Liver (tissue), 9 donors: Measurements from ENCODE around the gene CMTM7. TPM values are rescaled to one million over a fixed set of nuclear protein-coding genes. Genes with fewer than 3 reads are reported as not detected.

Source experiments
- DNase-seq: peaks from one replicate; pipeline ENCODE4 v3.0.0-alpha.2; 2017; ENCODE audit warnings: low spot score
- H3K27ac ChIP-seq, 2 donors: one replicate each; pipeline ENCODE4 v1.7.0; 2013; ENCODE audit warnings: inconsistent platforms in 2 of 2, low read length in 2 of 2, control low read depth in 1 of 2, low read depth in 1 of 2, mild to moderate bottlenecking in 1 of 2
- H3K27me3 ChIP-seq, 4 donors: one replicate each; pipeline versions ENCODE4 v1.6.1 to v1.7.0; 2013; ENCODE audit warnings: low read length in 3 of 4, inconsistent platforms in 1 of 4, mild to moderate bottlenecking in 1 of 4, moderate library complexity in 1 of 4; ENCODE audit not compliant: control insufficient read depth in 4 of 4, insufficient read depth in 4 of 4
- H3K36me3 ChIP-seq, 4 donors: one replicate each; pipeline versions ENCODE4 v1.6.1 to v1.7.0; 2013; ENCODE audit warnings: low read length in 3 of 4, mild to moderate bottlenecking in 3 of 4, low read depth in 1 of 4, moderate library complexity in 1 of 4; ENCODE audit not compliant: control insufficient read depth in 4 of 4, insufficient read depth in 3 of 4
- H3K4me1 ChIP-seq, 4 donors: one replicate each; pipeline versions ENCODE4 v1.6.1 to v1.7.0; 2013; ENCODE audit warnings: low read length in 3 of 4, mild to moderate bottlenecking in 3 of 4, moderate library complexity in 1 of 4; ENCODE audit not compliant: control insufficient read depth in 4 of 4, insufficient read depth in 4 of 4
- H3K4me3 ChIP-seq, 3 donors: one replicate each; pipeline versions ENCODE4 v1.6.1 to v1.7.0; 2013; ENCODE audit warnings: low read length in 3 of 3, control low read depth in 1 of 3, low read depth in 1 of 3, mild to moderate bottlenecking in 1 of 3
- H3K9ac ChIP-seq, 2 donors: one replicate each; pipeline ENCODE4 v1.7.0; 2013; ENCODE audit warnings: low read length in 2 of 2, mild to moderate bottlenecking in 2 of 2, moderate library complexity in 2 of 2, control low read depth in 1 of 2, low read depth in 1 of 2
- H3K9me3 ChIP-seq, 4 donors: one replicate each; pipeline versions ENCODE4 v1.6.1 to v1.7.0; 2013; ENCODE audit warnings: low read length in 3 of 4; ENCODE audit not compliant: control insufficient read depth in 4 of 4
- CTCF ChIP-seq: fragments of 150-350 bp; IDR thresholded peaks from 2 replicates; pipeline ENCODE4 v1.5.1; 2017; ENCODE audit warnings: improper control_type of control experiment, low read depth, low read length; ENCODE audit not compliant: missing input control
- FOXA1 ChIP-seq: IDR thresholded peaks from 2 replicates; pipeline ENCODE4 v1.6.1; 2016; ENCODE audit warnings: antibody characterized with exemption
- HNF4A ChIP-seq, 2 donors: conservative IDR thresholded peaks; 2 replicates each; pipeline ENCODE4 v1.6.1; 2016; ENCODE audit warnings: antibody characterized with exemption in 2 of 2, mild to moderate bottlenecking in 2 of 2
- WGBS: extraction: QIAGEN DNeasy Blood & Tissue Kit; methylation state at CpG from one replicate; pipeline ENCODE4 v1.1.7; 2013; 5-methylcytosine and 5-hydroxymethylcytosine counted together
- polyA plus RNA-seq, 2 donors: library from polyadenylated mRNA; stranded (reverse) in 1 of 2; unstranded in 1 of 2; fragments of 200-250 nt in 1 of 2; fragments of >200 nt in 1 of 2; fragmentation: Nextera tagmentation in 1 of 2; extraction: Ambion mirVana in 1 of 2; gene quantifications; one replicate each; pipeline versions ENCODE4 v1.2.1 to v1.2.3, GENCODE V29; 2013 to 2015
- total RNA-seq, 2 donors: library from RNA; depleted of rRNA; stranded (reverse); fragments of >200 nt; gene quantifications; one replicate each; pipeline ENCODE4 v1.2.3, GENCODE V29; 2014
- donor health status: healthy.
- donor health status: healthy.
- donor health status: healthy.
- donor health status: healthy.
- donor health status: healthy.

CMTM7 gene
- total and polyA plus RNA-seq, 4 donors = 3.6 to 20.3 (median 4.1) TPM

GRCh38 chr3:32502946-32503286 lies 111.3 kb downstream of the CMTM7 start:
- under 1% methylated on average over 6 of the region's 6 CpGs for WGBS
- H3K4me1 ChIP-seq = peaks cover 4 to 20% (median 7%) of the 10 kb centered on the region in 4 donors
- no peaks in the 10 kb centered on the region for H3K27me3 ChIP-seq
- peak overlapping the region in 1 of 2 donors; percentile 86 for H3K9ac ChIP-seq
- H3K27ac ChIP-seq = peak overlapping the region; percentile 43 to 97
- H3K9me3 ChIP-seq = no peaks in the 10 kb centered on the region
- no peak for TF ChIP-seq CTCF
- TF ChIP-seq FOXA1 = no peak
- no peak for TF ChIP-seq HNF4A (conservative IDR thresholded peaks at IDR 0.05)
- DNase-seq = no peak
- no peaks in the 10 kb centered on the region for H3K36me3 ChIP-seq
- peak overlapping the region; percentile 68 to 93 (median 70) for H3K4me3 ChIP-seq

Other genes starting within 250 kb of the CMTM7 start
- 1 to 10 TPM; 4.3 to 6.4 TPM for gene CMTM8, start 153.2 kb upstream of the CMTM7 start, total RNA-seq
- gene CMTM8, start 153.2 kb upstream of the CMTM7 start, polyA plus RNA-seq = 10 to 100 TPM; 18.6 to 44.6 TPM
- 10 to 100 TPM; 50.5 to 77.9 TPM for gene CMTM6, start 111.0 kb downstream of the CMTM7 start, total RNA-seq
- 10 to 100 TPM; 45.7 to 53.2 TPM for gene CMTM6, start 111.0 kb downstream of the CMTM7 start, polyA plus RNA-seq
- 10 to 100 TPM; 15.7 to 21.1 TPM for gene DYNC1LI1, start 179.0 kb downstream of the CMTM7 start, total RNA-seq
- gene DYNC1LI1, start 179.0 kb downstream of the CMTM7 start, polyA plus RNA-seq = 10 to 100 TPM in 1 of 2 donors, 1 to 10 TPM in 1; 9.2 to 11.5 TPM